ENCODE results near the gene POLR3E.
A peak's percentile ranks its signal among the peaks of the same experiment; 100 is the strongest.
"Not testable (repeated sequence)": the region's sequence is repeated elsewhere in the genome, so short reads cannot be mapped to it uniquely, and the experiment has no call there.

The POLR3E gene

GRCh38 chr16:22293137-22294106, 3.8 kb upstream of the POLR3E start:
- no peak for DNase-seq

GRCh38 chr16:22296225-22297113, 740 bp upstream of the POLR3E start:
- peak; percentile 39 for DNase-seq

- DNase-seq, result peak; percentile 77
These were observed 893 bp downstream of the POLR3E start for GRCh38 chr16:22297871-22298733.

GRCh38 chr16:22299036-22299435, 1.8 kb downstream of the POLR3E start:
- DNase-seq, result no peak

- DNase-seq, result peak; percentile 61
These were observed 3.3 kb downstream of the POLR3E start for GRCh38 chr16:22300427-22301071.

- not testable (repeated sequence) for DNase-seq
These were observed 4.2 kb downstream of the POLR3E start for GRCh38 chr16:22301423-22301822.

- DNase-seq, result no peak
These were observed 5.7 kb downstream of the POLR3E start for GRCh38 chr16:22302776-22303363.

GRCh38 chr16:22304411-22304810, 7.2 kb downstream of the POLR3E start:
- no peak for DNase-seq

GRCh38 chr16:22306788-22307187, 9.6 kb downstream of the POLR3E start:
- DNase-seq, result no peak

GRCh38 chr16:22307838-22308237, 10.6 kb downstream of the POLR3E start:
- DNase-seq, result no peak

GRCh38 chr16:22308824-22309520, 11.8 kb downstream of the POLR3E start:
- DNase-seq, result no peak

- no peak for DNase-seq
These were observed 14.3 kb downstream of the POLR3E start for GRCh38 chr16:22311520-22311919.

GRCh38 chr16:22312897-22313781, 15.9 kb downstream of the POLR3E start:
- DNase-seq, result no peak

- no peak for DNase-seq
These were observed 16.8 kb downstream of the POLR3E start for GRCh38 chr16:22313876-22314470.

GRCh38 chr16:22314661-22315626, 17.7 kb downstream of the POLR3E start:
- no peak for DNase-seq

GRCh38 chr16:22315979-22316378, 18.8 kb downstream of the POLR3E start:
- DNase-seq, result no peak

- no peak for DNase-seq
These were observed 19.2 kb downstream of the POLR3E start for GRCh38 chr16:22316411-22316811.

GRCh38 chr16:22317001-22317530, 19.9 kb downstream of the POLR3E start:
- no peak for DNase-seq

Measured in stimulated activated CD8-positive, alpha-beta memory T cell treated with anti-CD3 and anti-CD28 coated beads, Interleukin-4, amount 100 ng/mL, for 48 hours (primary cell).